Gastrocnemius medialis (tissue), 4 donors: ENCODE measurements around the gene ZNF638.

Experiments
- POLR2A ChIP-seq, 2 donors: fragments of 450-650 bp; IDR thresholded peaks; one replicate each; pipeline ENCODE4 v1.6.1; 2017; ENCODE audit warnings: antibody characterized with exemption in 2 of 2, mild to moderate bottlenecking in 2 of 2, moderate library complexity in 2 of 2
- TF ChIP-seq, protein P1 (sequence below), 5 experiments: fragments of 450-650 bp in 3 of 5; fragments of 200-600 bp in 2 of 5; sonication (generic) in 2 of 5; IDR thresholded peaks in 4 of 5; conservative IDR thresholded peaks in 1 of 5; 1 replicate in 4 of 5; 2 replicates in 1 of 5; pipeline ENCODE4 v1.5.1; 2016 to 2019; ENCODE audit warnings: antibody characterized with exemption in 5 of 5, mild to moderate bottlenecking in 3 of 5, moderate library complexity in 3 of 5

- TF ChIP-seq, protein P1, sequence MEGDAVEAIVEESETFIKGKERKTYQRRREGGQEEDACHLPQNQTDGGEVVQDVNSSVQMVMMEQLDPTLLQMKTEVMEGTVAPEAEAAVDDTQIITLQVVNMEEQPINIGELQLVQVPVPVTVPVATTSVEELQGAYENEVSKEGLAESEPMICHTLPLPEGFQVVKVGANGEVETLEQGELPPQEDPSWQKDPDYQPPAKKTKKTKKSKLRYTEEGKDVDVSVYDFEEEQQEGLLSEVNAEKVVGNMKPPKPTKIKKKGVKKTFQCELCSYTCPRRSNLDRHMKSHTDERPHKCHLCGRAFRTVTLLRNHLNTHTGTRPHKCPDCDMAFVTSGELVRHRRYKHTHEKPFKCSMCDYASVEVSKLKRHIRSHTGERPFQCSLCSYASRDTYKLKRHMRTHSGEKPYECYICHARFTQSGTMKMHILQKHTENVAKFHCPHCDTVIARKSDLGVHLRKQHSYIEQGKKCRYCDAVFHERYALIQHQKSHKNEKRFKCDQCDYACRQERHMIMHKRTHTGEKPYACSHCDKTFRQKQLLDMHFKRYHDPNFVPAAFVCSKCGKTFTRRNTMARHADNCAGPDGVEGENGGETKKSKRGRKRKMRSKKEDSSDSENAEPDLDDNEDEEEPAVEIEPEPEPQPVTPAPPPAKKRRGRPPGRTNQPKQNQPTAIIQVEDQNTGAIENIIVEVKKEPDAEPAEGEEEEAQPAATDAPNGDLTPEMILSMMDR (IDR thresholded peaks at IDR 0.05 in 4 of 5, conservative IDR thresholded peaks at IDR 0.05 in 1 of 5) = no peak
- TF ChIP-seq POLR2A (IDR thresholded peaks at IDR 0.05) = no peak
Measured at GRCh38 chr2:71474744-71475397, 143.3 kb downstream of the ZNF638 start.
